GM18502 (cell line): ENCODE data around the gene MAP3K9.

Source experiments
- ATAC-seq: cut with Tn5 transposase; IDR thresholded peaks from one replicate; pipeline ENCODE4 v1.9.1; 2021; ENCODE audit warnings: mild to moderate bottlenecking; ENCODE audit not compliant: unreplicated experiment, poor library complexity

The MAP3K9 gene

GRCh38 chr14:70789361-70789760 lies 20.0 kb downstream of the MAP3K9 start:
- no peak for ATAC-seq

DNA sequence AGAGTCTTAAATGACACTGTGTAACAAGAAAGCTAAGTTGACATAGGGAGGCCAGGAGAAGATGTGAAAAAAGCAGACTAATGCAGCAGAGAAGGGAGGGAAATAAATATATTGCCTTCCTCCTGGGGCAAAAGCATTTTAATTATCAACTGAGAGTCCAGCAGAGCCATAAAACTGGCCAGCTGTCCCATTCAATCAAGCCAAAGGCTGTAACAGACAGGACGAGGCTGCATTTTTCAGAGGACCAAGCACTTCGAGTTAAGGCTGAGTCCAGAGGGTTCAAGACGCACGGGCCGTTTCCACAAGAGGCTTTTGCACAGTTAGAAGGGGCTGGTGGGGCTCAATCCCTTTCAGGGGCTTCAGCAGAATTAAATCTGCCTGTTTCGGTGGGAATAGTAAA lies 20.4 kb downstream of the MAP3K9 start:
- ATAC-seq: no peak

GRCh38 chr14:70785556-70785955 lies 23.8 kb downstream of the MAP3K9 start:
- no peak for ATAC-seq

GRCh38 chr14:70784886-70785285 lies 24.4 kb downstream of the MAP3K9 start:
- ATAC-seq: no peak

GRCh38 chr14:70782361-70782760 lies 27.0 kb downstream of the MAP3K9 start:
- ATAC-seq: no peak

DNA sequence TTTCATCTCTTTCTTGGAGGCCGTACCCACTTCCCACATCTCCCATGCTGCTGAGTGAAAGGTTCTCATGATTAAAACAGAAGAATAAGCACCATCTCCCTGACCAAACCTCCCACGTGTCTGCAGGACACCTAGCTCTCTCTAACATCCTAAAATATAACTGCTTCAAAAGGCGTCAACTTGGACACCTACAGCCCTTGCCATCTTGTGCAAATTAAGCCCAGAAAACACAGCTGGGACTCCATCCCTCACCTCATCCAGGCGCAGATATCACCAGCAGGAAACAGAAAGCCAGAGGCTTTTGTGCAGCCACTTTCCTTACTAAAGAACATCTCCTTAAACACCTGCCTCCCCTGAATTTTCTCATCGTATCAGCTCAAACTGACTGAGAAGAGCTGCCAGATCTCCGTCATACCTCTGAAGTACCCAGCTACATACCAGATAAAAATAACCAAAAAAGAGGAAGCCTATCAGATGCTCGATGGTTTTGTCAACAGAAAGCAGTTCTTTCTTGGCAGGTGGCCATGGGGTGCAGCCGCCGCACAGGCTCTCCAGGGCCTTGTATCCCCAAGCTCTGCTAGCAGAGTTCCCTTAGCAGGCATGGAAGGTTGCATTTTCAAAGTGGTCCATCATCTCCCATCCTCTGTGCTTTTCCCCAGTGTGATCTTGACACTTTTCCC lies 28.8 kb downstream of the MAP3K9 start:
- peak; percentile 43 for ATAC-seq

- ATAC-seq: no peak
Measured at GRCh38 chr14:70779667-70780066, 29.6 kb downstream of the MAP3K9 start.

DNA sequence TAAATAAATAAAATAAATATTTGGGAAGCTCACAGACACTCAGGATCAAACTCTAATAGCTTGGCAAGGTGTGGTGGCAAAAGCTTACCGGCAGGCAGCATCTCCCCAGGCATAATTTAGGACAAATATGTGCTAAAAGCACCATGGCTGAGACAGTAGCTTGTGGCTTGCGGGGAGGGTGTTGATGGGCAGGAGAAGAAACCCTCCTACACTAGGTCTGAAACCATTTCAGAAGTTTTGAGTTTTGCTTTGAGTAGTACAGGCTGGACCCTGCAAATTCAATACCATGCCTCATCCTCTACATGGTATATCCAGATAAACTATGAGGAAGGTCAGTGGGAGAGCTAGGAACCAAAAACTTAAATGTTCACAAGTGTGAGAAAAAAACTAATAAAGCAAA lies 33.1 kb downstream of the MAP3K9 start:
- ATAC-seq: no peak

DNA sequence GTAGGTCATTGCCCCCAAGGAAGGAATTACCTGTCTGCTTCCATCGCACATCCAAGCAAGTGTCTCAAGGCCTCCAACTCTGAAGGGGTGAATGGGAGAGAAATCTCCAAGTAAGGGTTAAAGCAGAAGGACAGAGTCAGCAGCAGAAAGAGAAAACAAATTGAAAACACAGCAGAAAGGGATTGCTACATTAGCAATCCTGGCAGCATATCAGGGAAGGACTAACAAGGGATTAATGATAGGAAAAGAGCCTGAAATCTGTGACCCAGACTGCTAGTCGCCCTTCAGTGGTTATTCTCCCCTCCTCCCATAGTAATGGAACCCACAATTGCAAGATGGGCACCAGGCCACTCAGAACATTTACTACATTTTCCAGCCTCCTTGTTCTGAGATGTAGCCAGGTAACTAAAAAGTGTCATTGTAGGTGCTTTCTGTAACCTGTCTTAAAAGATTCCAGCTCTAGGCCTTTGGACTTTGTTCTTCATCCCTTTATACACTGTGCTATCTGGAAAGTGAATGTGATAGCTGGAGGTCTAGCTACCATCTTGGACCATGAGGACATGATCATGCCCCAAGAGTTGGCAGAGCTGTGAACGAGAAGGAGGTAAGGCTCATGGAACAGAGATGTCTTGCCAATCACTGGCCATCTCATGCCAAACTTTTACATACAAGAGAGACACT lies 36.0 kb downstream of the MAP3K9 start:
- ATAC-seq: no peak

- ATAC-seq: no peak
Measured at GRCh38 chr14:70771781-70772212, 37.5 kb downstream of the MAP3K9 start.

DNA sequence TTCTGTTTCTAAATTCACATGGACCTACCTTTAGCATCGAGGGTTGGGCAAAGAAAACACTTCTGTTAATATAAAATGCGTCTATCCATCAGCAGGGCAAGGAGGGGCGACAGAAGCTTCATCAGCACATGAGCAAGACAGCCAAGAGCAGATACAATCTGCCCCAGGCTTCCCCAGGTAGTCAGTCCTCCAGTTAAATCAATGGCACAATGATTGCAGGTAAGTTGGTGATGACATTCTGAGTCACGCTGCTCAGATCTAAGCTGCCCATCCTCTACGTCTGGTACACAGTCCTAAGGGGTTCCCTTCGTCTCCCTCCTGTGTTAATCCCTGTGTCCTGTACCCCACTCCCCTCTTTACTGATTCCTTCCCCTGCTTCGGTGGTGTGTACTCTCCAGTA lies 38.8 kb downstream of the MAP3K9 start:
- no peak for ATAC-seq

GRCh38 chr14:70759398-70759797 lies 49.9 kb downstream of the MAP3K9 start:
- ATAC-seq: no peak

GRCh38 chr14:70755655-70756054 lies 53.7 kb downstream of the MAP3K9 start:
- no peak for ATAC-seq

DNA sequence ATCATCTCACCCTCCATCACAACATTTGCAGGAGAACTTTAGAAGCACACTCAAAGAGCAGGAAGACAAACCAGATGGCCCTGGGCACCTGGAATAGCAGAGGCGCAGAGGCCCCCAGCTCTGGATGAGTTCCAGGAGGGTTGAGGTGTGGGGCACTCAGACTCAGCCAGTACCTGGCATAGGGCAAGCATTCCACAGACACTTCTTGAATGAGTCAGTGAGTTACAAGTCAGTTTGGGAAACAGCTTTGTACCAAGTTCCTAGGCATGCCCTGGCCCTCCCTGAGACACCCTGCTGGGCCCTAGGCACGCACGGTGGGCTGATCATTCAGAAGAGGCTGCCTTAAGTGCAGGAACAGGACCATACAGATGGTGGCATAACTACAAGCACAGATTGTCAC lies 54.3 kb downstream of the MAP3K9 start:
- ATAC-seq: no peak

GRCh38 chr14:70753518-70753953 lies 55.8 kb downstream of the MAP3K9 start:
- ATAC-seq: no peak

- ATAC-seq: no peak
Measured at GRCh38 chr14:70748422-70748821, 60.9 kb downstream of the MAP3K9 start.

GRCh38 chr14:70744641-70745040 lies 64.7 kb downstream of the MAP3K9 start:
- ATAC-seq: no peak

- no peak for ATAC-seq
Measured at GRCh38 chr14:70742316-70742715, 67.0 kb downstream of the MAP3K9 start.

GRCh38 chr14:70741482-70741881 lies 67.8 kb downstream of the MAP3K9 start:
- ATAC-seq: no peak

DNA sequence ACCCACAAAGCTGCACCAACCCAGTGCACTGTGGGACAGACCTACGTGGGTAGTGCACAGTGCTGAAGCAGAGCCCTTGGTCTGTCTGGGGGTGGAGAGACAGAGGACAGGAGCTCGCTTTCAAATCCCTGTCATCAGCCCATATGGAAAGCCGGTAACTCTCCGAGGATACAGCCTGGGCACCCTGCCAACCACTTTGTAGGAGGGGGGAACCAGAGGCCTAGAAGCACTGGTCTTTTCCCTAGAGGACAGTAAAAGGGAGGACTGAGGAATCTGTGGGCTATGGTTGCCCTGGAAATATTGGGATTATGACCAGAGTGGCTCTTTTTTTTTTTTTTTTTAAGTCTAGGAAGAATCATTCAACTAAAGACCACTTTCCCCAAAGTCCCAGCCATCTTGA lies 74.3 kb downstream of the MAP3K9 start:
- no peak for ATAC-seq

- no peak for ATAC-seq
Measured at GRCh38 chr14:70731447-70732239, 77.7 kb downstream of the MAP3K9 start.
